H1 (cell line): Measurements from ENCODE around the gene GNB1L. TPM values are rescaled to one million over a fixed set of nuclear protein-coding genes. Genes with fewer than 3 reads are reported as not detected.

ENCODE experiments used
- CTCF ChIA-PET: fragments of 300-600 bp; sonication (Branson Sonifier 250); formaldehyde crosslinking; loops from one replicate; lab custom pipeline; 2021; ENCODE audit not compliant: partially characterized antibody; lab: Charles Lee
- POLR2A ChIA-PET: fragments of 300-600 bp; sonication (Branson Sonifier 250); formaldehyde crosslinking; loops from one replicate; lab custom pipeline; 2021; ENCODE audit warnings: inconsistent platforms; ENCODE audit not compliant: partially characterized antibody; lab: Charles Lee
- DNase-seq, 2 experiments: peaks; one replicate each; pipeline versions ENCODE4 v3.0.0 to v3.0.0-alpha.2; 2010 to 2022; ENCODE audit warnings: low spot score in 2 of 2, low read depth in 1 of 2, mixed read lengths in 1 of 2
- FAIRE-seq: peaks from 2 replicates; lab custom pipeline; 2011; peaks lifted over from hg19 to GRCh38; lab: Jason Lieb, UNC
- H2AFZ ChIP-seq: 2 replicates; pipeline ENCODE4 v1.8.1; 2012; ENCODE audit warnings: low read length, inconsistent platforms
- H2AK5ac ChIP-seq: 2 replicates; pipeline ENCODE4 v1.6.1; 2013; ENCODE audit warnings: low read depth, low read length
- H2BK120ac ChIP-seq: replicated peaks from 2 replicates; pipeline ENCODE3; 2013; ENCODE audit warnings: low read depth, low read length, inconsistent platforms
- H2BK12ac ChIP-seq: 2 replicates; pipeline ENCODE4 v1.6.1; 2013; ENCODE audit warnings: low read depth, low read length
- H2BK15ac ChIP-seq: 2 replicates; pipeline ENCODE4 v1.6.1; 2013; ENCODE audit warnings: low read length
- H2BK20ac ChIP-seq: 2 replicates; pipeline ENCODE4 v1.6.1; 2013; ENCODE audit warnings: low read length
- H2BK5ac ChIP-seq: 2 replicates; pipeline ENCODE4 v1.6.1; 2013; ENCODE audit warnings: low read depth, low read length
- H3K14ac ChIP-seq: 2 replicates; pipeline ENCODE4 v1.6.1; 2013; ENCODE audit warnings: inconsistent platforms; ENCODE audit not compliant: insufficient read length
- H3K18ac ChIP-seq: 2 replicates; pipeline ENCODE4 v1.6.1; 2013; ENCODE audit warnings: low read length; ENCODE audit errors: extremely low read depth
- H3K23ac ChIP-seq: 2 replicates; pipeline ENCODE4 v1.6.1; 2013; ENCODE audit warnings: inconsistent platforms; ENCODE audit not compliant: insufficient read length
- H3K23me2 ChIP-seq: 2 replicates; pipeline ENCODE4 v1.6.1; 2013; ENCODE audit warnings: low read depth, low read length
- H3K27ac ChIP-seq: 2 replicates; pipeline ENCODE4 v1.6.1; 2011; ENCODE audit warnings: low read depth, low read length, inconsistent platforms
- H3K27me3 ChIP-seq, 4 experiments: replicated peaks in 1 of 4; 1 replicate in 1 of 4; 2 replicates in 3 of 4; pipeline versions ENCODE4 v1.6.1 to v1.8.1; 2011 to 2013; ENCODE audit warnings: low read length in 3 of 4, mild to moderate bottlenecking in 3 of 4, inconsistent platforms in 2 of 4, mixed read lengths in 2 of 4, moderate library complexity in 1 of 4; ENCODE audit not compliant: control insufficient read depth in 3 of 4, insufficient read depth in 3 of 4; ENCODE audit errors: extremely low read depth in 1 of 4
- H3K36me3 ChIP-seq, 4 experiments: 2 replicates each; pipeline versions ENCODE4 v1.6.1 to v1.8.1; 2011 to 2013; ENCODE audit warnings: mild to moderate bottlenecking in 4 of 4, low read length in 3 of 4, moderate library complexity in 2 of 4, control low read depth in 1 of 4, inconsistent platforms in 1 of 4; ENCODE audit not compliant: insufficient read depth in 4 of 4, control insufficient read depth in 2 of 4
- H3K4ac ChIP-seq: replicated peaks from 2 replicates; pipeline ENCODE3; 2013; ENCODE audit warnings: low read length, low read depth, mixed read lengths, inconsistent platforms; ENCODE audit not compliant: insufficient read length
- H3K4me1 ChIP-seq, 4 experiments: replicated peaks in 1 of 4; 1 replicate in 1 of 4; 2 replicates in 3 of 4; pipeline versions ENCODE4 v1.6.1 to v1.8.1; 2011 to 2013; ENCODE audit warnings: low read length in 3 of 4, inconsistent platforms in 2 of 4, mixed read lengths in 1 of 4; ENCODE audit not compliant: insufficient read depth in 4 of 4, control insufficient read depth in 3 of 4
- H3K4me2 ChIP-seq, 2 experiments: 2 replicates each; pipeline versions ENCODE4 v1.6.1 to v1.8.1; 2011 to 2013; ENCODE audit warnings: low read depth in 2 of 2, low read length in 2 of 2, control low read depth in 1 of 2, inconsistent platforms in 1 of 2, mild to moderate bottlenecking in 1 of 2; ENCODE audit not compliant: insufficient read depth in 1 of 2
- H3K4me3 ChIP-seq, 4 experiments: fragments of 200-600, 300-600 bp in 1 of 4; sonication (generic), shearing (Covaris generic), sonication (Bioruptor Twin) in 1 of 4; 2 replicates each; pipeline versions ENCODE4 v1.5.1 to v1.8.1; 2011 to 2016; ENCODE audit warnings: low read length in 4 of 4, low read depth in 3 of 4, control low read depth in 2 of 4, inconsistent platforms in 2 of 4, mild to moderate bottlenecking in 2 of 4, mixed read lengths in 1 of 4, moderate library complexity in 1 of 4; ENCODE audit not compliant: insufficient read depth in 2 of 4; ENCODE audit errors: extremely low read depth in 1 of 4
- H3K56ac ChIP-seq: replicated peaks from 2 replicates; pipeline ENCODE3; 2013; ENCODE audit warnings: low read depth, mild to moderate bottlenecking, mixed read lengths, low read length, inconsistent platforms; ENCODE audit not compliant: insufficient read length
- H3K79me1 ChIP-seq: 2 replicates; pipeline ENCODE4 v1.6.1; 2013; ENCODE audit warnings: low read depth, low read length, control low read depth
- H3K79me2 ChIP-seq, 2 experiments: 2 replicates each; pipeline versions ENCODE4 v1.6.1 to v1.8.1; 2012 to 2013; ENCODE audit warnings: low read length in 2 of 2, mild to moderate bottlenecking in 2 of 2, inconsistent platforms in 1 of 2; ENCODE audit not compliant: insufficient read depth in 2 of 2, control insufficient read depth in 1 of 2
- H3K9ac ChIP-seq, 4 experiments: replicated peaks in 1 of 4; 1 replicate in 1 of 4; 2 replicates in 3 of 4; pipeline versions ENCODE4 v1.6.1 to v1.8.1; 2011 to 2013; ENCODE audit warnings: low read depth in 3 of 4, low read length in 3 of 4, control low read depth in 2 of 4, mild to moderate bottlenecking in 2 of 4, moderate library complexity in 2 of 4, inconsistent platforms in 1 of 4; ENCODE audit errors: extremely low read depth in 1 of 4
- H3K9me3 ChIP-seq, 2 experiments: 2 replicates each; pipeline versions ENCODE4 v1.6.1 to v1.8.1; 2012 to 2013; ENCODE audit warnings: mild to moderate bottlenecking in 2 of 2, moderate library complexity in 2 of 2, control low read depth in 1 of 2, inconsistent platforms in 1 of 2, low read depth in 1 of 2, low read length in 1 of 2, mixed read lengths in 1 of 2; ENCODE audit not compliant: insufficient read depth in 2 of 2
- H4K20me1 ChIP-seq, 2 experiments: replicated peaks in 1 of 2; 2 replicates each; pipeline versions ENCODE3 to v1.8.1; 2011 to 2013; ENCODE audit warnings: inconsistent platforms in 2 of 2, low read length in 2 of 2, mild to moderate bottlenecking in 1 of 2; ENCODE audit not compliant: insufficient read depth in 2 of 2, control insufficient read depth in 1 of 2
- H4K5ac ChIP-seq: 2 replicates; pipeline ENCODE4 v1.6.1; 2013; ENCODE audit warnings: low read length, low read depth, mixed read lengths, inconsistent platforms; ENCODE audit not compliant: insufficient read length
- H4K8ac ChIP-seq: 2 replicates; pipeline ENCODE4 v1.8.0; 2013; ENCODE audit warnings: mild to moderate bottlenecking, moderate library complexity, low read length, inconsistent platforms; ENCODE audit not compliant: insufficient read depth; ENCODE audit errors: extremely low read depth
- H4K91ac ChIP-seq: replicated peaks from 2 replicates; pipeline ENCODE3; 2013; ENCODE audit warnings: low read length, mixed read lengths, inconsistent platforms; ENCODE audit not compliant: insufficient read length
- CHD1 ChIP-seq: IDR thresholded peaks from 2 replicates; pipeline ENCODE4 v1.6.1; 2012; ENCODE audit warnings: low read depth, low read length, improper control_type of control experiment
- WGBS, 2 experiments: shearing (Covaris generic) in 1 of 2; methylation state at CpG; one replicate each; pipeline versions ENCODE4 v1.1.6 to v1.1.7; 2013 to 2015; ENCODE audit warnings: low lambda C conversion rate in 2 of 2, mixed read lengths in 2 of 2, inconsistent platforms in 1 of 2, low coverage in 1 of 2, missing lambda C conversion rate in 1 of 2; ENCODE audit not compliant: insufficient replicate concordance in 2 of 2, insufficient coverage in 1 of 2, insufficient read length in 1 of 2; ENCODE audit errors: extremely low coverage in 1 of 2, missing lambda C conversion rate in 1 of 2; 5-methylcytosine and 5-hydroxymethylcytosine counted together
- polyA plus RNA-seq, 7 experiments: library from polyadenylated mRNA; depleted of rRNA in 3 of 7; stranded (reverse) in 5 of 7; unstranded in 2 of 7; fragments of >200 nt in 5 of 7; fragments of 200-250 nt in 2 of 7; gene quantifications; 1 replicate in 5 of 7; 2 replicates in 1 of 7; 4 replicates in 1 of 7; pipeline versions ENCODE4 v1.2.1 to v1.2.3, GENCODE V29; 2011 to 2013; ENCODE audit warnings: missing spikeins in 2 of 7, mixed read lengths in 2 of 7
- total RNA-seq: library from RNA; stranded (reverse); fragmentation: NEBNext Ultra II Directional; extraction: Animal tissue kit (Norgen Biotek cat#: 25700); gene quantifications from 2 replicates; pipeline ENCODE4 v1.2.1, GENCODE V29; 2021
- TF ChIP-seq, protein P1 (sequence below), 3 experiments: IDR thresholded peaks; 1 replicate in 2 of 3; 2 replicates in 1 of 3; pipeline versions ENCODE4 v1.5.1 to v1.6.1; 2011; ENCODE audit warnings: low read length in 3 of 3, mild to moderate bottlenecking in 3 of 3, inconsistent platforms in 2 of 3, low read depth in 1 of 3, moderate library complexity in 1 of 3; ENCODE audit not compliant: insufficient read depth in 1 of 3; ENCODE audit errors: control extremely low read depth in 1 of 3

The GNB1L gene
- total and polyA plus RNA-seq, 2 of the 8 experiments (the other 6 are each of a cell fraction or from before 2014, with no cell fraction given): 14.0 to 15.6 TPM

DNA sequence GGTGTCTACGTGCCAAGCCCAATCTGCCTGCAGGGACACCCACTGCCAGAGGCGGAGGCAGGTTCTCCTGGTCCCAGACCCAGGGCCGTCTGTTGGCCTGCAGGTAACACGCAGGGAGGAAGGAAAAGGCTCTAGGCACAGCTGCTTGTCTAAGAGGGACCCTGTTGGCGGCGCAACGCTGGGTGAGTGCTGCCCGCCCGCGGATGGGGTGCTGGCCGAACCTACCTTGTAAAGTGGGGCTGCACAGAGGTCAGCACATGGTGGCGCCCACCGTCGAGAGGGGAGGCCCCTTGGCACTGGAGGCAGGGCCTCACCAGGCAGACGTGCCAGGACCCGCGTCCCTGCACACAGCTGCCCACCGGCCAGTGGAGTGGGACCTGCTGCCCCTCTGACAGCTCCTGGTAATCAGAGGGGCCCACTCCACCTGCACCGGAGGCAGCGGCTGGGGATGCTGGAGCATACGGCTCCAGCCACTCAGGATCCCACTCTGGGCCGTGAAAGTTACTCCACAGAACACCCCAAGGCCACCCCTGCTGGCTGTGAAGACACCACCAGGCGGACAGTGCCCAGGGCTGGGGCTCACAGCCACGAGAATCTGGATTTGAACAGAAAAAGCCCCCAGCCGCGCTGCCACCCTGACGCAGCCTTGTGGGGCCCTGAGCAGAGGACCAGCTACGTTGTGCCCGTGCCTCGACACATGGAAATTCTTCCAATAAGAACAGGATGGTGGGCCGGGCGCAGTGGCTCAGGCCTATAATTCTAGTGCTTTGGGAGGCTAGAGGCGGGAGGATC lies 70.1 kb downstream of the GNB1L start:
- H3K36me3 ChIP-seq: no peaks in the 10 kb centered on the region
- no peaks in the 10 kb centered on the region for H3K79me2 ChIP-seq
- no peak overlapping the region for H3K14ac ChIP-seq
- H3K9me3 ChIP-seq: no peaks in the 10 kb centered on the region
- no peak overlapping the region for H2BK5ac ChIP-seq
- H3K4me2 ChIP-seq: no peak overlapping the region
- H3K18ac ChIP-seq: no peak overlapping the region
- no peak overlapping the region for H3K4ac ChIP-seq
- H3K56ac ChIP-seq: no peak overlapping the region
- CTCF ChIA-PET: interaction anchor here (0.6 to 2.5 kb wide), 13 partner anchors 8 to 129 kb away, joined by 3 to 8 read pairs (median 4); no protein-coding TSS in a partner anchor
- H3K79me1 ChIP-seq: no peaks in the 10 kb centered on the region
- no peak for DNase-seq
- no peak overlapping the region for H2AK5ac ChIP-seq
- H4K91ac ChIP-seq: no peak overlapping the region
- H2BK120ac ChIP-seq: no peak overlapping the region
- H3K27ac ChIP-seq: no peak overlapping the region
- TF ChIP-seq CHD1: no peak
- TF ChIP-seq, protein P1, sequence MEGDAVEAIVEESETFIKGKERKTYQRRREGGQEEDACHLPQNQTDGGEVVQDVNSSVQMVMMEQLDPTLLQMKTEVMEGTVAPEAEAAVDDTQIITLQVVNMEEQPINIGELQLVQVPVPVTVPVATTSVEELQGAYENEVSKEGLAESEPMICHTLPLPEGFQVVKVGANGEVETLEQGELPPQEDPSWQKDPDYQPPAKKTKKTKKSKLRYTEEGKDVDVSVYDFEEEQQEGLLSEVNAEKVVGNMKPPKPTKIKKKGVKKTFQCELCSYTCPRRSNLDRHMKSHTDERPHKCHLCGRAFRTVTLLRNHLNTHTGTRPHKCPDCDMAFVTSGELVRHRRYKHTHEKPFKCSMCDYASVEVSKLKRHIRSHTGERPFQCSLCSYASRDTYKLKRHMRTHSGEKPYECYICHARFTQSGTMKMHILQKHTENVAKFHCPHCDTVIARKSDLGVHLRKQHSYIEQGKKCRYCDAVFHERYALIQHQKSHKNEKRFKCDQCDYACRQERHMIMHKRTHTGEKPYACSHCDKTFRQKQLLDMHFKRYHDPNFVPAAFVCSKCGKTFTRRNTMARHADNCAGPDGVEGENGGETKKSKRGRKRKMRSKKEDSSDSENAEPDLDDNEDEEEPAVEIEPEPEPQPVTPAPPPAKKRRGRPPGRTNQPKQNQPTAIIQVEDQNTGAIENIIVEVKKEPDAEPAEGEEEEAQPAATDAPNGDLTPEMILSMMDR (IDR thresholded peaks at IDR 0.05; ENCODE audit: control extremely low read depth in 1 of 3, insufficient read depth in 1 of 3, low read depth in 1 of 3, low read length in 3 of 3): 0 out of 4 replicates have a peak, but pooled peaks of 1 of the 3 experiments have one; percentile 6
- TF ChIP-seq, all 59 proteins: peak for 1
- no peak overlapping the region for H3K23ac ChIP-seq
- H3K9ac ChIP-seq: no peak overlapping the region
- no peak overlapping the region for H2BK15ac ChIP-seq
- no peak overlapping the region for H2BK20ac ChIP-seq
- H3K23me2 ChIP-seq: no peaks in the 10 kb centered on the region
- 93% methylated on average over 31 of the region's 33 CpGs; no CpG with 5 or more reads in 1 of the 2 experiments for WGBS, 2 experiments
- peaks cover 0 to 2% (median 0%) of the 10 kb centered on the region in 4 experiments; a peak in 1 of 7 replicates for H3K27me3 ChIP-seq
- H3K4me3 ChIP-seq: no peak overlapping the region
- no peak overlapping the region for H2BK12ac ChIP-seq
- no peak overlapping the region for H2AFZ ChIP-seq
- no peak for FAIRE-seq
- 0 out of 2 replicates have a peak overlapping the region, but pooled peaks have one; percentile 68 for H4K8ac ChIP-seq
- no peak overlapping the region for H4K5ac ChIP-seq
- peaks cover 0 to 5% of the 10 kb centered on the region in 2 experiments for H4K20me1 ChIP-seq
- POLR2A ChIA-PET: interaction anchor here (1.3 kb wide), 1 partner anchor 44 kb away, joined by 3 read pairs; no protein-coding TSS in a partner anchor
- H3K4me1 ChIP-seq: peaks cover 0 to 9% (median 0%) of the 10 kb centered on the region in 4 experiments; a peak in 2 of 7 replicates
